Ovary (tissue), 3 donors: ENCODE data around the gene CLN6.

Source experiments
- CTCF ChIP-seq, 3 donors: fragments of 450-650 bp in 2 of 3; fragments of 200-600 bp in 1 of 3; IDR thresholded peaks; one replicate each; pipeline versions ENCODE4 v1.5.1 to v1.8.0; 2016 to 2022; ENCODE audit warnings: antibody characterized with exemption in 3 of 3, mild to moderate bottlenecking in 1 of 3
- EP300 ChIP-seq: sonication (generic); formaldehyde crosslinking; IDR thresholded peaks from one replicate; pipeline ENCODE4 v1.6.1; 2017; ENCODE audit warnings: antibody characterized with exemption
- POLR2A ChIP-seq: fragments of 450-650 bp; IDR thresholded peaks from one replicate; pipeline ENCODE4 v1.6.1; 2017; ENCODE audit warnings: antibody characterized with exemption, mild to moderate bottlenecking, moderate library complexity
- donor health status: DM: no; HTN: no; CAD: no.

- TF ChIP-seq CTCF (IDR thresholded peaks at IDR 0.05) (no peak), POLR2A (no peak), EP300 (no peak)
Measured at GRCh38 chr15:68227643-68228142, 1.8 kb downstream of the CLN6 start.
